Mesenteric fat pad (tissue), 1 donor: Measurements from ENCODE around the gene FTCDNL1. TPM values are rescaled to one million over a fixed set of nuclear protein-coding genes. Genes with fewer than 3 reads are reported as not detected.

Experiments used
- DNase-seq: peaks from one replicate; pipeline ENCODE4 v3.0.0-alpha.2; 2020; ENCODE audit warnings: low spot score
- total RNA-seq: library from RNA; stranded (reverse); fragmentation: NEBNext Ultra II Directional; extraction: Animal tissue kit (Norgen Biotek cat#: 25700); gene quantifications from one replicate; pipeline ENCODE4 v1.2.1, GENCODE V29; 2021
- donor health status: DM: yes; HTN: yes; CAD: no.

The FTCDNL1 gene
- total RNA-seq, 1 donor from 2014 or later = 4.4 TPM

DNA sequence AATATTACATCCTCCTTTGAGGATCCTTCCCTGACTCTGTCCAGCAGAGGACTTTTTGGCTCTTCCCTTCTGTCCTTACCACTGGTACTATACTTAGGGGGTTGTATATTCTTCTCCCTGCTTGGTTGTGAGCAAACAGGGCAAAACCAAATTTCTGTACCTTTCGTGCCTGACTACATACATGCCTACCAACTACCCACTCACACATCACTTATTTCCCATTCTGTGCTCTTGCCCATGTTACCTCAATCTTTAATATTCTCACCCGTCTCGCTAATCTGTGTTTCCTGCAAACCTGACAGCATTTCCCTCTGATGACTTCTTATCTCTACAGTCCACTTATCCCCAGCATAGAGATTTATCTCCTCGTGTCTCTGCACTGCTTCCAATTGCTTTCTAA, 58.6 kb downstream of the FTCDNL1 start:
- DNase-seq = no peak

DNA sequence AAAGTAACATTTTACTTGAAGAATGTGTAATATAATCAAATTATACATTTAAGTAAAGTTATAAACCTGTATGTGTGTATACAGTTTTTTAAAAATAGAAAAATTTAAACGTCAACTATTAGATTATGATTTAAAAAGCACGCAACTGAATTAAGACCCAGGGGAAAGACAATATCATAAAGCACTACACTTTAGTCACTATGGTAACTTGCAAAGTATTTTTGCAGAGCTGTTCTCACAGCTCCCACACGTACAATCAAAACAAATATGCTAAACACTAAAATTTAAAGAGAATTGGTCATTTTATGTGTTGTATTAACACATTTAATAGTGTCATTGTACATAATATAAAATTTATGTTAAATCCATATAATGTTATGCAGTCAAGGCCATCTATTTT, 59.7 kb downstream of the FTCDNL1 start:
- no peak for DNase-seq

- no peak for DNase-seq
Measured at GRCh38 chr2:199784512-199784911, 66.5 kb downstream of the FTCDNL1 start.

DNA sequence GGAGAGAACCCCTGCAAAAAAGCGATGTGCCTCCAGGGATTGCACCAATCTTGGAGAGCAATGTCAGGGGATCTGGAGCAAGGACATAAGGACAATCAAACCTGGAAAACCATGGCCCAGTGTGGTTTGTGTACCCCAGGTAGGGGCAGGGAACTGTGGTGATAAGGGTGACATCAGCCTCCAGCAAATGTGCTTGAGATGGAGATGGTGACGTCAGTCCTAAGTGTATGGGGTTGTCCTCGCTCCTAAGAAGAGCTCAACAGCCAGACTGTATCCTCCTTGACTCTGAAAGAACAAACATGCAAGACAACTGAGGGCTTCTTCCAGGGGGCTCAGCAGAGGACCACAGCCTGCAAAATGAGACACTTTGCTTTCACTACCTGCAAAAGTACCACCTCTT, 71.4 kb downstream of the FTCDNL1 start:
- no peak for DNase-seq

- DNase-seq = no peak
Measured at GRCh38 chr2:199778655-199779054, 72.3 kb downstream of the FTCDNL1 start.

DNA sequence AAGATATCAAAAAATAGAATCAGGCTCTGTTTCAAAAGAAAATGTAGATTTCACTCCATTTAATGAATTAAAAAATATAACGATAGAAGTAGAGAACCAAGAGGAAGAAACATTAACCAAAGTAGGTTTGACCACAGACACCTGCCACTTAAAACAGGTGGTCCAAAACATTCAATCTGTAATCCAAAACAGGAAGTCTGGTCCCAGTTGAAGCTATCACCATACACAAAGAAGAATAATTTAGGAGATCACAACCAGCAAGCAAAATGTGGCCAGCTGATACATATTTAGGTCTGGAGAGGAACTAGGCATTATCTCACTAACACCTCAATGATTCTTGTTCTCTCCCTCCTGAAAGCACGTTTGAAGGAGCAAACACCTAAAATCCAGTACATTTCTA, 73.1 kb downstream of the FTCDNL1 start:
- no peak for DNase-seq

- DNase-seq = no peak
Measured at GRCh38 chr2:199777315-199777714, 73.7 kb downstream of the FTCDNL1 start.

DNA sequence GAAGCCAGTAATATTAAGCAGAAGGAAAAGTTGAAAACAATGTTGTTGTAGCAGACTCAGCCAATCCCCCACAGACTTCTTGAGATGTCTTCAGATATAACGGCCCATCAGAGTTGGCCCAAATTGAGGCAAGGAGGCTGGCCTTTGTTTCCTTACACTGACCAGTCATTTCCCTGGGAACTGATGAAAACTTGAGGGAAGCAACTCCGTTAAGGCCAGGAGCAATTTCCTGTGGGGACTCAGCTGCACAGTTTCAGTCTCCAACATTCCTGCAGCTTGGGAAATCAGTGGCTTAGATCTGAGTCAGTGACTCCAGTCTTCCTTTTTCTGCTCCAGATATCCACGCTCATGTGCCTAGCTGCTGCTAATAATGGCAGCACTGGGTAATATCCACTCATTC, 75.7 kb downstream of the FTCDNL1 start:
- DNase-seq = no peak

GRCh38 chr2:199772035-199772976, 78.7 kb downstream of the FTCDNL1 start:
- DNase-seq = no peak

DNA sequence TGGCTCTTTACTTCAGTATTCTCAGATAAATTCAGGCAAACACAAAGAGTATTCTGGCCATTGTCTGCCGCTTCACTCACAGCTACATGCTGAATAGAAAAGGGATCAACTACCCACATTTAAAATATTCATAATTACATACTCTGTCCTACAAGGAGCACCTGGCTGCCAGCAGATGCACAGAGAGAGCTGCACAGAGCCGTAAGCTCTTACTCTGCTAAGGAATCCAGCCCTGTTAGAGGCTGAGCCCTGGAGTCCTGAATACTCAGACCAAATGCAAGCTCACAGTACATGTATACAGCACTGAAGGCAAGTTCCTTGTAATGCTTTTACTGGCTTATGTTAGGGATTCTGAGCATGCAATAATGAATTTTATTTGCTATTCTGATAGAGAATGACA, 80.3 kb downstream of the FTCDNL1 start:
- DNase-seq = no peak

DNA sequence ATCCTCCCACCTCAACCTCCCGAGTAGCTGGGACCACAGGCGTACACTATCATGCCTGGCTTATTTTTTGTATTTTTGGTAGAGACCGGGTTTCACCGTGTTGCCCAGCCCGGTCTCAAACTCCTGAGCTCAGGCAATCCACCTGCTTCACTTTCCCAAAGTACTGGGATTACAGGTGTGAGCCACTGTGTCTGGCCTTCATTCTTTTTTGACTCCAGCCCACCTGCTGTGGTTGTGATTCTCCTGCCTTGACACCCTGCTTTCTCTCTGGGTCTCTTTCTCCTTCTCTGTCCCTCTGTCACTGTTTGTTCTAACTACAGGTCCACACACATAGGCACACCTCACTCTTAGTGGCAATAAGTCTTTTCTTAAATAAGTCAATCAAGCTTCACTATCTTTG, 85.3 kb downstream of the FTCDNL1 start:
- no peak for DNase-seq

DNA sequence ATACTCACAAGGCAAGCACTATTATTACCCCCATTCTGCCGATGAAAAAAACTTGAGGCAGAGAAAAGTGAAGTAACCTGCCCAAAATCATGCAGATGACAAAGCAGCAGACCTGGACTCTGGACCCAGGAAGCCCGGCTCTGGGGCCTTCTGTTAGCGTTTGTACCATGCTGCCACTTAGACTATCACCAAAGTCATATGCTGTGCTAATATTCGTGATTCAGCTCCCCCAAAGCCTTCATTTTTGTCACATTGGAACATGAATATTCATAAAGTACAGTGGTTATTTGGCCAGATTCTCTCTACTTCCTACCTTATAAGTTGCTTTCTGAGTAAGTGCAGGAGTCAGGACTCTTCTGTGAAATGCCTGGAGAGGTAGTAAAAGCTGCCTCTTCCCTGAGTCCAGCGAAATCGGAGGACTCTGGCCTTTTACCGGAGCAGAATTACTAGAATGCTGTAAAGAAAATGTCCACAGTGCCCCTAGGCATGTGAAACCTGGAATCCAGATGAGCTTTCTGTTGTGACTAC, 86.7 kb downstream of the FTCDNL1 start:
- no peak for DNase-seq

DNA sequence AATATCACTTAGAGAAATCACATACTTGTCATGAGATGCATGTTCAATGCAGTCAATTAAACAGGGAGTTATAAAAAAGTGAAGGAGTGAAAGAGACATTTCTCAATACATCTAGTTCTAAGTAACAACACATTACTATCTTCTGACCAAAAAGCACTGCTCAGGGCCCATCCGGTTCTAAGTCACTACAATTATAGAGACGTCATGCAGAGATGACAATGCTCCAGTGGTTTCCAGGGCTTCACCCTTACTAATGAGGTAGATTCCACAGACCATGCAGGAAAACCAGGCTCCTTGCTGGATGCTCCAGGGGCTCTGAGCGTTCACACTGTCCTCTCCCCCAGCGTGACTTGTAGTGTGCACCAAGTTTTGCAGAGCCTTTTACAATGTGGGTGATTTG, 88.0 kb downstream of the FTCDNL1 start:
- DNase-seq = no peak

DNA sequence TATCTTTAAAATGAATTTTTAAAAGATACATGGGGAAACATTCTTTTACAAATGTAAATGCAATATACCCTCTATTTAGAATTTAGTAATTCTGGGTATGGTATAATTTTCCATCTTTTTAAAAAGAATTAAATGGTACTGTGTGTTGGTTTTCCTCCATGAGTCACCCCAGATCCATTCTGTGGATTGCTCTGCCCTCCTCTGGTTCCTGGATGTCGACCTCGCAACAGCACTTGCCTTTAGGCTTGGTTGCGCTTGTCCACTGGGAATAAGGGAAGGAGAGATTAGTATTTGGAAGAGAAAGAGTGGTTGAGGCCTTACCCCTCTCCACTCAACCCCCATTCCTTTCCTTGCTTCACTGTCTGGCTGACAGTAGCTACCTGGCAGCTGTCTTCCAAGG, 90.4 kb downstream of the FTCDNL1 start:
- no peak for DNase-seq

DNA sequence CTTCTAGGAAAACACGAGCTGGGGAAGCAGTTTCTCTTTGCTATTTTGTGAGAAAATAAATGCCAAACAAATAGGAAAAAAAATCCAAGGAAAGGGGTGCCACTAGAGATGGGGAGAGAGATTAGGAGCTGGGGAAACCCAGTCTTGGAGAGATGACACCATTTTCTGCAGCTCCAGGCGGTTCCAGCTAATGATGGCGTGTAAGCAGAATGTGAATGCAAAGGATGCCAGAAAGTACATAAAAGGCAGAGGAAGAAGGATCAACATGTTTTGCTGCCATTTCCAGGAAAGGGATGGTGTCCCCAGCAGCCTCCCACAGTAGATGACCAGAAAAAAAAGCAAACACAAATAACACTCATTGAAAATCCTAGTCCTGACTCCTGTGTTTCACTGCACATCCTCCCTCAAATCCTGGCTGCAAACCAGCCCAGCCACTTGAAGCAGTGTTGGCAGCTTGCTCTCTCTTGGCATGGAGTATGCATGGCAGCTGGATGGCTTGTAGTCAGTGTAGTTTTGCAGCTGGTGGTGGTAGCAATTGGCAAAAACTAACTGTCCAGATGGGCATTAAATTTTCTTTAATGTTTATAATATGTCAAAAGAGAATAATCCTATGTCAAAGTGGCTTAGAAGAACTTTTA, 93.6 kb downstream of the FTCDNL1 start:
- no peak for DNase-seq

DNA sequence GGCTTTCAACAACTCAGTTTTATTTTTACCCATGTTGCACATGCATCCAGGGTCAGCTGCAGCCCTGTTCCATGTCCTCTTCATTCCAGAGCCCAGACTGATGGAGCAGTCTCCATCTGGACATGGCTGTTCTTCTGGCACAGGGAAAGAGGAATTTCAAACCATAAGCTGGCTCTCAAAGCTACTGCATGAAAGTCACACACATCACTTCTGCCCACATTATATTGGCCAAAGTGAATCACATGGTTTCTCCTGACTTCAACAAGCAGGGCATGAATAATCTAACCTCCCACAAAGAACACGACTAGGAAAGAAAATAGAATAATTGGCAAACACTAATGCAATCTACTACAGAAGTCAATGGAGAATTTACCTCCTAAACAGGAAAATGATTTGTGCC, 94.2 kb downstream of the FTCDNL1 start:
- DNase-seq = no peak

- no peak for DNase-seq
Measured at GRCh38 chr2:199756211-199756610, 94.8 kb downstream of the FTCDNL1 start.

DNA sequence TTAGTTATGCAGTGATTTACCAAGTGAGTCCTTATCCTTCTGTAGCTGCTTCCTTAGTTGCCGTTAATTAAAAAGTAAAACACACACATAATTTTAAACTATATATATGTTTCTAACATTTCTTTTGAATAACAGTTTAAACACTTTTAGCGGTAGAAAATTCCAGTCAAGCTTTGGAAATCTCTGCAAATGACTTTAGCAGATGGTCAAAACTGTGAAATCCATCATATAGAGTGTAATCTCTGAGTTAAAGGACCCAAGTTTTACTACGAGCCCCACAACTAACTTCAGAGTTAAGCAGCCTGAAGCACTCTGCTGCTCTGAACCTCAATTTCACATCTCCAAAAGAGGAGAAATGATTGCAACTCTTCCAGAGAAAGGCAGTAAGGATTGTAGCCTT, 96.2 kb downstream of the FTCDNL1 start:
- DNase-seq = no peak

DNA sequence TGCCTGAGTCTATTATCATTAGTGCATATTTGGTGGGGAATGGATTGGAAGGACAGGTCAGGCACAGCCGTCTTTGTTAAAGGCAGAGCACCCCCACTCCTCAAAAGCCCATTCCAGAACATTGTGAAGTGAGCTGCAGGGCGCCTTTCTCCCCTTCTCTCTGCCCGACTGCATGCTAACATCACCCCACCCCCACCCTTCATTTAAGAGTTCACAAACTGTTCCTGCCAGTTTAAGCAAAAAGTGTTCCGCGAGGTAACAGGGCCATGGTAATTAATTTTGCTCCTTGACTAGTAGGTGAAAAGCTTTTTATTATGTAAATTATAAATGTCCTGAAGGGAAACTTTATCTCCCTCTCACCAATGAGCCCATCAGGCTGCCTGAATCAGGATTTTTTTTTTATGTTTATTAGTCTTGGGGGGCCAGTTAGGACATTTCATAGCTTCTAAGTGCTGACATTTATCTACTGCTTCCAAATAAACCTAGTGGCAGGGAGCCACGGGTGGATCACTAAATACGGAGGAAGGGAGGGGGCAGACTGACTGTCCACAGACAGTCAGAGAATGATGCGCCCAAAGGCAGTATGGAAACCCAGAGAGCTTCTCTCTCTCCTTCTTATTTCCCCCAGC, 99.4 kb downstream of the FTCDNL1 start:
- no peak for DNase-seq

GRCh38 chr2:199749571-199749970, 101.4 kb downstream of the FTCDNL1 start:
- no peak for DNase-seq

DNA sequence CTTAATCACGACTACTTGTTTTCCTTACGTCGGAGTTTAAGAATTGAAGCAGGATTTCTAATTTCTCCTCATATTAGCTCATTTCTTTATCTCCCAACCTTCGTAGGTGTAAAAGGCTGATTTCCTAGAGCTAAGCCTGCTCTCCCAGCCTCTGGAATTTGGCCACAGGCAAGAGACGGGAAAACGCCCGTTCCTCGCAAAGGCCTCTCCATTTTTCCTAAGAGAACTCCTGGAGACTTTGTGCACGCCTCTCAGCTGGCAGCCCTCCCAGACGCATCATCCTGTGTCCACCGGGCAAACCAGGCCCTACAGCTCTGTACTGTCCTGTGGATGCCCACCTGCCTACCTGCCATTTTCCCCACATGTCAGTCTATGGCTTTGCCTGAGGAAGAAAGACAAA, 106.3 kb downstream of the FTCDNL1 start:
- DNase-seq = no peak

- DNase-seq = no peak
Measured at GRCh38 chr2:199744260-199744659, 106.7 kb downstream of the FTCDNL1 start.
